GM12891 (cell line): ENCODE data around the gene KCNH5.

Experiments used
- PAX5 ChIP-seq: IDR thresholded peaks from 2 replicates; pipeline ENCODE4 v1.6.1; 2011; ENCODE audit warnings: low read length, moderate library complexity, mild to moderate bottlenecking; ENCODE audit not compliant: insufficient read depth, severe bottlenecking
- POLR2A ChIP-seq: IDR thresholded peaks from 2 replicates; pipeline ENCODE4 v1.6.1; 2011; ENCODE audit warnings: low read depth, low read length, control low read depth
- POLR2AphosphoS5 ChIP-seq: IDR thresholded peaks from 2 replicates; pipeline ENCODE4 v1.6.1; 2011; ENCODE audit warnings: low read depth, low read length, control low read depth
- SPI1 ChIP-seq: IDR thresholded peaks from 2 replicates; pipeline ENCODE4 v1.6.1; 2011; ENCODE audit warnings: low read depth, low read length, control low read depth
- TAF1 ChIP-seq: IDR thresholded peaks from 2 replicates; pipeline ENCODE4 v1.6.1; 2011; ENCODE audit warnings: low read depth, low read length, control low read depth

DNA sequence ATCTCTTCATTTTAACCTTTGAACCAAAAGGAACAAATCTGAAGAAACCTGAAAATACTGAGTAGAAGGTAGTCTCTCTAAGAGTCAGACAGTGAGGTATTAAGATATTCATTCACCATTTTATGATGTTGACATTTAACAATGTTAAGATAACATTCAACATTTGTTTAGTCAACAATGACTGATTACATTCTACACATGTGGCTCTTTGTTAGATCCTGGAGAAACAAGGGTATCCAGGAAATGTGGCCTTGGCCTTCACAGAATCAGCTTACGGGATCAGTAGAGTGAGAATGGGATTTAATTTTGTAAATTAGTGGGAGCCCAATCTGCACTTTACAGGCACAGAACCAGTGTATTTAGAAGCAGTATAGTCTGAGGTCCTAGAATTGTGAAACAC is 355.5 kb downstream of the KCNH5 start:
- TF ChIP-seq POLR2A (no peak), POLR2AphosphoS5 (no peak), TAF1 (no peak), SPI1 (no peak), PAX5 (no peak)
